ENCODE measurements around the gene ZFP36.

DNA sequence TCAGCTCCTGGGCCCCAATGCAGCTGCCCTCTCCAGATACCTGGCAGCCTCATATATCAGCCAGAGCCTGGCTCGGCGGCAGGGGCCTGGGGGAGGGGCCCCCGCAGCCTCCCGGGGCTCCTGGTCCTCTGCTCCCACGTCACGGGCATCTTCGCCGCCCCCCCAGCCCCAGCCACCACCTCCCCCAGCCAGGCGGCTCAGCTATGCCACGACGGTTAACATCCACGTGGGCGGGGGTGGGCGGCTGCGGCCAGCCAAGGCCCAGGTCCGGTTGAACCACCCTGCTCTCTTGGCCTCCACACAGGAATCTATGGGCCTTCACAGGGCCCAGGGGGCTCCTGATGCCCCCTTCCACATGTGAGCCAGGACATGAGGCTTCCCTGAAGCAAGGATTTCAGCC lies 18.3 kb downstream of the ZFP36 start:
- TF ChIP-seq POLR2A (IDR thresholded peaks at IDR 0.05) = no peak
- no peak for TF ChIP-seq CTCF (IDR thresholded peaks at IDR 0.05)
- no peak for TF ChIP-seq EP300 (IDR thresholded peaks at IDR 0.05)
